NCI-H226 (cell line): ENCODE measurements around the gene TAF4.

ENCODE experiments used
- DNase-seq: peaks from one replicate; pipeline ENCODE4 v3.0.0-alpha.2; 2015

The TAF4 gene

GRCh38 chr20:61929561-61929960 lies 136.1 kb downstream of the TAF4 start:
- no peak for DNase-seq

GRCh38 chr20:61927826-61928541 lies 137.7 kb downstream of the TAF4 start:
- DNase-seq: no peak

GRCh38 chr20:61927193-61927825 lies 138.4 kb downstream of the TAF4 start:
- DNase-seq: no peak

DNA sequence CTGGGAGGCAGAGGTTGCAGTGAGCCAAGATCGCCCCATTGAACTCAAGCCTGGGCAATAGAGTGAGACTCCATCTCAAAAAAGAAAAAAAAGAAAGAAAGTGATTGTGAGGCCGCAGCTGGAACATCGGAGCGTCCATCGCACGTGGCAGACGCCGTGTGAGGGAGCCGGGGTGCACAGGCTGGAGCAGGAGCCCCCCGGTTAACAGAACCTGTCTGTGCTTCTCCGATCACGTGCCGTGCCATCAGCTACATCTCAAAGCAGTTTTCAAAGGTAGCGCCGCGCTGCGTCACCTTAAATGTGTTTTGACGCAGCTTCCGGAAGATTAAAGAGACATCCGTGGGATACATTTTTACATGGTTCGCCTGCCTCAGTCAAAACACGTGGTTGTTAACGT lies 138.9 kb downstream of the TAF4 start:
- DNase-seq: no peak

DNA sequence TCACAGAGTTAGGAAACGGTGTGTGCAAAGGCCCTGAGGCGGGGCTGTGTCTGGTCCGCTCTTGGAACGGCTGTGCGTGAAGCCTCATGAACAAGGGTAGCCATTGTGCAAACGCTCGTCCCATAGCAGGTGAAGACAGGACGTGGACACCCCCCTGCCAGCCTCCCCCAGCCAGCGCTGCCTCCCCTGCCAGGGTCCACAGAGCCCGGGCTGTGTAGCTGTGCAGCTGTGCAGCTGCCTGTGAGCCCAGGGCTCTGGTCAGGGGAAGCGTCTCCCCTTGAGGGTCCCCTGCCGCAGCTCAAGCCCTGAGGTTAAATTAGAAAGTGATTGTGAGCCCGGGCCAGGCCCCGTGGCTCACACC lies 139.4 kb downstream of the TAF4 start:
- DNase-seq: no peak

DNA sequence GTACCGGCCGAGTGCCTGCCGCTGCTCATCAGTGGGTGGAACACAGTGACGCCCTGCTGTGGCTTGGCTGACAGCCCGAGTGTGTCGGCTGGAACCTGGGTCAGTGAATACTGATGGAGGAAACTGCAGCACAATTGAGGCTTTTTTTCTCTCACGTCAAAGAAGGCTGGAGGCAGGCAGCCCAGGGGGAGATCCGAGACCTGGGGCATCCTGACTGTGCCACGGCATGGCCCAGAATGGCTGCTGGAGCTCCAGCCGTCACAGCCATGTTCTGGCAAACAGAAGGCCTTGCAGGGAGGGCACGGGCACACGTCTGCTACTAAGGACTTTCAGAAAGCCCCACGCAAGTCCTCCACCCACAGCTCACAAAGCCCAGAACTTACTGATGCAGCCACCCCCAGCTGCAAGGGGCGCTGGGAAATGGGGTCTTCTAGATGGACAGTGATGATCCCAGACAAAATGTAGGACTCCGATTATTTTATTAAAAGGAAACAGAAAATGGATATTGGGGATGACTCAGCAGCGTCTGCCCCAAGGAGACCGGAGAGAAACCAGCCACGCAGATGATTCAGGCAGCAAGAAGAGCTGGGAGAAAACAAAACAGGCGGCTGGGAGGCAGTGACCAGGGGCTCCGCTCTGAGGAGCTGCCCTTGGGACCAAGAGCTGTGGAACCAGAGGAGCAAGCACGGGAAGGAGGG lies 140.0 kb downstream of the TAF4 start:
- DNase-seq: no peak

- no peak for DNase-seq
Measured at GRCh38 chr20:61924858-61925554, 140.7 kb downstream of the TAF4 start.
